ENCODE data around the gene CCL28.

DNA sequence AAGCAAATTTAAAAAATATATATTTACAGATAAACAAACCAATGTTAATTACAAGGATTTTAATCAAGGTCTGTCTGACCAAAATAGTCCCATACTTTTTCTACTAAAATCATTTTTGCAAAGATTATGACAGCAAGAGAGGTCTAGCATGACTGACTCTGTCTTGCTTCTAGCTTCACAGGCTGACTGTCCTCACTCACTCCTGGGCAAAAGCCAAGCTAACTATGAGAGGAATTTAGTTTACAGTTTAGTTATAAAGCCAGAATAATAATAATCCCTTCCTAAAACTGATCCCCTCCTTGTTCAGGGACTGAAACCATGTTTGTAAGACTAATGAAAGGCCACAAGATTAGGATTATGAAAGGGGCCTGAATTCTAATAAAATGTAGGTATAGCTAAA, 53.5 kb downstream of the CCL28 start:
- TF ChIP-seq, protein P1, sequence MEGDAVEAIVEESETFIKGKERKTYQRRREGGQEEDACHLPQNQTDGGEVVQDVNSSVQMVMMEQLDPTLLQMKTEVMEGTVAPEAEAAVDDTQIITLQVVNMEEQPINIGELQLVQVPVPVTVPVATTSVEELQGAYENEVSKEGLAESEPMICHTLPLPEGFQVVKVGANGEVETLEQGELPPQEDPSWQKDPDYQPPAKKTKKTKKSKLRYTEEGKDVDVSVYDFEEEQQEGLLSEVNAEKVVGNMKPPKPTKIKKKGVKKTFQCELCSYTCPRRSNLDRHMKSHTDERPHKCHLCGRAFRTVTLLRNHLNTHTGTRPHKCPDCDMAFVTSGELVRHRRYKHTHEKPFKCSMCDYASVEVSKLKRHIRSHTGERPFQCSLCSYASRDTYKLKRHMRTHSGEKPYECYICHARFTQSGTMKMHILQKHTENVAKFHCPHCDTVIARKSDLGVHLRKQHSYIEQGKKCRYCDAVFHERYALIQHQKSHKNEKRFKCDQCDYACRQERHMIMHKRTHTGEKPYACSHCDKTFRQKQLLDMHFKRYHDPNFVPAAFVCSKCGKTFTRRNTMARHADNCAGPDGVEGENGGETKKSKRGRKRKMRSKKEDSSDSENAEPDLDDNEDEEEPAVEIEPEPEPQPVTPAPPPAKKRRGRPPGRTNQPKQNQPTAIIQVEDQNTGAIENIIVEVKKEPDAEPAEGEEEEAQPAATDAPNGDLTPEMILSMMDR (IDR thresholded peaks at IDR 0.05) = no peak
- no peak for TF ChIP-seq POLR2A (IDR thresholded peaks at IDR 0.05)
